Measurements from ENCODE around the gene RASAL1.

DNA sequence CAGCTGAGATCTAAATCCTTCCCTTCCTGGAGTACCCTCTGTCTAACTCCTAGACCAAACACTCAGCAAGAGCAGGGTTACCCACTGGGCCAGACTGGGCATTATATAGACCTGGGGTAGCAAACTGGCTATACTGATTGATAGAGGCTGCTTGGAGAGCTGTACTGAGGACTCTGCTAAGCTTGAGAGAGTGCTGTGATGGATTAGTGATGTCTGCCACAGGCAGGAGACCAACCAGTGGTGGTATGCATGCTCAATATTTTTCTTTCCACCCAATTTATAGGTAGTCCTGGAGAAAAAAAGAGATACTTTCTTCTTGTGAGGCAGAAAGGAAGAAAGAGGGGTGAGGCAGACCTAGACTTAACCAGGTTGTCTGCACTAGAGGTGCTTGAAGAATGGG is 45.7 kb downstream of the RASAL1 start:
- TF ChIP-seq RAD21 (IDR thresholded peaks at IDR 0.05; ENCODE audit: low read depth) = no peak
- no peak for TF ChIP-seq ZBTB7A (IDR thresholded peaks at IDR 0.05; ENCODE audit: low read depth)

Measured in Ishikawa (cell line).